A549 (cell line): ENCODE results near the gene RNASE1.

Experiments used
- BCL3 ChIP-seq: fragments of >200 bp; sonication (Bioruptor Twin); formaldehyde crosslinking; IDR thresholded peaks from 3 replicates; pipeline ENCODE4 v1.6.1; 2016
- CHD4 ChIP-seq: fragments of 200-600 bp; sonication (generic); IDR thresholded peaks from 2 replicates; pipeline ENCODE4 v1.6.1; 2016; ENCODE audit warnings: antibody characterized with exemption, mild to moderate bottlenecking, borderline replicate concordance
- CTCF ChIP-seq: fragments of >200 bp; sonication (Bioruptor Twin); formaldehyde crosslinking; IDR thresholded peaks from 3 replicates; pipeline ENCODE4 v1.5.1; 2016
- EP300 ChIP-seq, 2 experiments: fragments of >200 bp; sonication (Bioruptor Twin); formaldehyde crosslinking; IDR thresholded peaks; 2 replicates in 1 of 2; 3 replicates in 1 of 2; pipeline ENCODE4 v1.6.1; 2016 to 2017
- HDAC2 ChIP-seq: fragments of 200-600 bp; sonication (generic); IDR thresholded peaks from 2 replicates; pipeline ENCODE4 v1.6.1; 2016
- JUN ChIP-seq, 2 experiments: fragments of >200 bp; sonication (Bioruptor Twin); formaldehyde crosslinking; IDR thresholded peaks; 2 replicates in 1 of 2; 3 replicates in 1 of 2; pipeline ENCODE4 v1.6.1; 2016 to 2017
- MAZ ChIP-seq: fragments of 150-350 bp; IDR thresholded peaks from 2 replicates; pipeline ENCODE4 v1.6.1; 2014; ENCODE audit warnings: antibody characterized with exemption, low read depth, low read length, borderline replicate concordance
- MYC ChIP-seq: IDR thresholded peaks from 2 replicates; pipeline ENCODE4 v1.6.1; 2012; ENCODE audit warnings: mild to moderate bottlenecking, inconsistent platforms, low read length, improper control_type of control experiment, borderline replicate concordance
- POLR2A ChIP-seq: IDR thresholded peaks from 2 replicates; pipeline ENCODE4 v1.6.1; 2012; ENCODE audit warnings: mild to moderate bottlenecking, low read length
- POLR2AphosphoS2 ChIP-seq: conservative IDR thresholded peaks from 2 replicates; pipeline ENCODE4 v1.6.1; 2012; ENCODE audit warnings: low read length, improper control_type of control experiment, inconsistent platforms
- REST ChIP-seq: fragments of 200-600 bp; sonication (generic); IDR thresholded peaks from 2 replicates; pipeline ENCODE4 v1.6.1; 2016; ENCODE audit warnings: antibody characterized with exemption, mild to moderate bottlenecking, moderate library complexity
- ZFP36 ChIP-seq: fragments of 450-650 bp; IDR thresholded peaks from 2 replicates; pipeline ENCODE4 v1.6.1; 2014; ENCODE audit warnings: borderline replicate concordance; ENCODE audit not compliant: partially characterized antibody
- ZSCAN20 ChIP-seq: fragments of 250-450 bp; sonication (Bioruptor Pico); IDR thresholded peaks from 2 replicates; pipeline ENCODE4 v1.8.0; 2022; ENCODE audit warnings: mild to moderate bottlenecking, moderate library complexity

- TF ChIP-seq POLR2A (no peak), CTCF (no peak), MAZ (no peak), EP300 (IDR thresholded peaks at IDR 0.05) (no peak), POLR2AphosphoS2 (no peak), JUN (IDR thresholded peaks at IDR 0.05) (no peak), BCL3 (no peak), MYC (no peak), ZSCAN20 (CRISPR knock-in tag) (no peak), HDAC2 (no peak), REST (no peak), CHD4 (no peak), ZFP36 (no peak)
Observed at GRCh38 chr14:20809917-20810316, 7.3 kb upstream of the RNASE1 start.
